NCI-H2227 treated with DMSO at 0.1 percent for 48 hours (cell line): ENCODE data around the gene FADS6.
A peak's percentile ranks its signal among the peaks of the same experiment; 100 is the strongest.
"Not testable (repeated sequence)": the region's sequence is repeated elsewhere in the genome, so short reads cannot be mapped to it uniquely, and the experiment has no call there.

ENCODE experiments used
- DNase-seq: peaks from one replicate; lab custom pipeline; 2025; lab: John Stamatoyannopoulos, UW

Gene FADS6

GRCh38 chr17:74892013-74892841 lies 1.2 kb downstream of the FADS6 start:
- DNase-seq, result no peak

DNA sequence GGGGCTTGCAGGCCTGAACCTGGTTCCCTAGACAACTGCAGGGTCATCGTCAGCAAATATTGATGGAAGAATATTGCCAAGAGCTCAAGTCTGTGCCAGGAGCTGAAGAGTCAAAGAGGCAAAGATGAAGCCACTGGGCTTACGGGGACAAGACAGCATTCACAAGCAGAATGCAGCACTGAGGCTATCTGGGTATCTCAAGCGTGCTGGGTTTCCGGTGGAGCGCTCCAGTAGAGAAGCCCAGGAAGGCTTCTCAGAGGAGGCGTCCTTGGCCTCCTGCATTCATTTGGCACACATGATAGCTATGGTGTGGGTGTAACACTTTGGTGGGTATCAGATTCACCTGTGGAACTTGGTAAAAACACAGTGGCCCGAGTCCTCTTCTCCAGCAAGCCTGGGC lies 2.9 kb downstream of the FADS6 start:
- no peak for DNase-seq

GRCh38 chr17:74888469-74888868 lies 5.0 kb downstream of the FADS6 start:
- DNase-seq, result no peak

GRCh38 chr17:74883241-74883745 lies 10.1 kb downstream of the FADS6 start:
- DNase-seq, result no peak

- DNase-seq, result no peak
These were observed 10.8 kb downstream of the FADS6 start for GRCh38 chr17:74882517-74883240.

GRCh38 chr17:74881073-74881472 lies 12.4 kb downstream of the FADS6 start:
- DNase-seq, result no peak

DNA sequence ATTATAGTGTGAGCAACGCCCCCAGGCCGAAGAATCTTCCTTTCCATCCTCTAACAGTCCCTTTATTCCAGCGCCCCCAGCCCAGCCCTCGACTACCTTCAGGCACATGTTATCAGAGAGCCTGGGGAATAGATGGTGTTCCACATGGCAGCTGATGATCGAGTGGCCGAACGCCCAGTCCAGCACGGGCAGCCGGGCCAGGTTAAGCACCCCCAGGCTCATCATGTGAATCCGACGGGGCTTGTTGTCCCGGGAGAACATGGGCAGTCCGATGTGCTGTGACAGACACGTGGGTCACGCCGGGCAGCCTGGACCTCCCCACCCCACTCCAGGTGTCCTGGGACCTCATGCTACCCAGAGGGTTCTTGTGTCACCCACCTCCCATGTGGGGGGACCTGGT lies 14.1 kb downstream of the FADS6 start:
- no peak for DNase-seq

DNA sequence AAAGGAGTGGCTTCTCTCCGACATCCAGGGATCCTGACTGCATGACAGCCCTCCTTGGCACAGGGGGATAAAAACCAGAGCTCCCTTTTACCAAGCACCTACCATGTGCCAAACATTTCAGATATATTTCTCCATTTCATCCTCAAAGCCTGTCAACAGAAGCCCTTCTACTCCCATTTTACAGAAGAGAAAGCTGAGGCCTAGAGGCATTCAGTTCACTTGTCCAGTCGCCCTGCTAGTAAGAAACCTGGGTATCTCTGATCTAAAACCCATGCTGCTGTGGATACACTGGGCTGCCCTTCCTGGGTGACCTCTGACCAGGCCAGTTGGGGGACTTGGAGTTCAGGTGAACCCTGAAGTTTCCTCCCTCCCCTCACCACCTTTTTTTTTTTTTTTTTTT lies 14.8 kb downstream of the FADS6 start:
- no peak for DNase-seq

DNA sequence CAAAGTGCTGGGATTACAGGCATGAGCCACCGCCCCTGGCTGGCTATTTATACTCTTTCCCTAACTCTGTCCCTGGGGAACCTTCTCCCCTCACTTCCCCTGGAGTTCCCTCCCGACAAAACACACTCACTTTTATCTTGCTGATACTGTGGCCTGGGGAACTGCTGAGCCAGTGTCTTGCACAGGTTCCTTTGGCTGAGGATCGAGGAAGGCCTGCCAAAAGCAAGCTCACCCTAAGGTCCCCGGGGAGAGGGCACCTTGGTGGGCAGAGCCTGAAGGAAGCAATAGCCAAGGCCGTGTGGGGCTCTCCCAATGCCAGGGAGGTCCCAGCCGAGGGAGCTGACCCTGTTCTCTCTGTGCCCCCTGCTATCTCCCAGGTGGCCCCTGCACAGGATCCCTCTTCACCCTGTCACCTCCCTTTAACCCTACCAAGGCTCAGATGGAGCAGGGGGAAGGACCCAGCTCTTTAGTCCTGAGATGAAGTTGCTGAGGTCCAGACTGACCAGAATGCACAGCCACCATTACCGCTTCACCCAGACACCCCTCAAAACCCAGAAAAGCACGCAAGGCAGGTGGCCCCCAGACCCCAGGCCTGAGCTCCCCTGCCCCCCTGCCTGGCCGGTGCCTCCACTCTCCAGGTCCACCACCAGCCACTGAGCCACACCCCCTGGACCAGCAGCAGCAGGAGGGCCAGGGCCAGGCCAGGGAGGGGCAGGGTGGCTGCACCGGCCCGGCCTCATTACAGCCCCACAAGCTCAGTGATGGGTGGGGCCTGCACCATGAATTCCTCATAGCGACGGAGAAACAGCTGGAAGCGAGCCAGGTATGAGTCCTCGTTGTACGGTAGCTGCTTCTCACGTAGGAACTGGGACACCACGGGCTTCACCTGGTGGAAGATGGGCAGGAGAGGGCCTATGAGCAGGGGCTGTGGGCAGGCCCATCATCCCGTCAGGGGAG lies 15.6 kb downstream of the FADS6 start:
- no peak for DNase-seq

GRCh38 chr17:74875977-74876593 lies 17.3 kb downstream of the FADS6 start:
- no peak for DNase-seq

- no peak for DNase-seq
These were observed 18.1 kb downstream of the FADS6 start for GRCh38 chr17:74875155-74875976.

DNA sequence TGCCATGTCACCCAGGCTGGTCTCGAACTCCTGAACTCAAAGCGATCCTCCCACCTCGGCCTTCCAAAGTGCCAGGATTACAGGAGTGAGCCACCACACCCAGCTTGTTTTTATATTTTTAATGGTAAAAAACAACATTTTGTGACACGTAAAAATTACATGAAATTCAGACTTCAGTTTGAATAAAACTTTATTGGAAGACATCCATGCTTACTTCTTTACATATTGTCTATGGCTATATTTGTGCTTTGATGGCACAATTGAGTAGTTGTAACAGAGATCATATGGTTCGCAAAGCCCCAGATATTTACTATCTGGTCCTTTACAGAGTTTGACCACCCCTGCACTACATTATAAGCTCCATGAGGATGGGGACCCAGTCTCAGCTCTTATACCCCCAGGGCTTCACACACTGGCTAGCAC lies 18.8 kb downstream of the FADS6 start:
- no peak for DNase-seq

- DNase-seq, result peak; percentile 18
These were observed 19.4 kb downstream of the FADS6 start for GRCh38 chr17:74873874-74874614.

GRCh38 chr17:74873037-74873873 lies 20.2 kb downstream of the FADS6 start:
- DNase-seq, result peak; percentile 99

DNA sequence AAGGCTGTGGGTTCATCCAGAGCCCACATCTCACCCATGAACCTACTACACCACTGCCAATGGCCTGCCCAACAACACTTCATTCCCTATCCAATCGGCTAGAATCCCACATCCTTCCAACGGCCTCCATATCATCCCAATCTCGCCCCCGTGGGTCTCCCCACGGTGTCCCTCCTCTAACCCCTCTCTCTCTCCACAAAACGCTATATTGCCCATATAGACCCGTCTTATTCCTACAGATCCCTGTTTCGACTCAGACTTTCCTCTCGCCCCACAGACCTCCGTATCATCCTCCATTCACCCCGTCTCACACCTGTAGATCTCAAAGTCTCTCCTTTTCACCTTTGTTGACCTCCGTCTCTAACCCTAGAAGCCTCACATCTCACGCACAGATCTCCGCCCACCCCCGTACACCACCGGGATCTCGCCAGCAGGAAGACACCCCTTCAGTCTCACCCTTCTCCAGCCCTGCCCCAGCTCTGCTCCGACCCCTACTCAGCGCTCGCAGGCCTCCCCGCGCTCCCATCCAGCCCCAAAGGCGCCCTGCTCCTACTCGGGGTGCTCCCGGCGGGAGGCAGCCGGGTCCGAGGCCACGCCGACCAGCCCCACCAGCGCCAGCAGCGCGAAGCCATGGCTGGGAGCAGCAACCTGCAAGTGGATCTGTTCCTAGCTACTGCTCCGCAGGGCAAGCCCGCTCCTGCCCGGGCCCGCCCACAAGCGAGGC lies 21.0 kb downstream of the FADS6 start, which contains the start of gene FDXR:
FDXR (minus strand) TSS at position 682 of the 724 bp plus-strand sequence; CDS start at position 632, 50 bp downstream.
- no peak for DNase-seq

DNA sequence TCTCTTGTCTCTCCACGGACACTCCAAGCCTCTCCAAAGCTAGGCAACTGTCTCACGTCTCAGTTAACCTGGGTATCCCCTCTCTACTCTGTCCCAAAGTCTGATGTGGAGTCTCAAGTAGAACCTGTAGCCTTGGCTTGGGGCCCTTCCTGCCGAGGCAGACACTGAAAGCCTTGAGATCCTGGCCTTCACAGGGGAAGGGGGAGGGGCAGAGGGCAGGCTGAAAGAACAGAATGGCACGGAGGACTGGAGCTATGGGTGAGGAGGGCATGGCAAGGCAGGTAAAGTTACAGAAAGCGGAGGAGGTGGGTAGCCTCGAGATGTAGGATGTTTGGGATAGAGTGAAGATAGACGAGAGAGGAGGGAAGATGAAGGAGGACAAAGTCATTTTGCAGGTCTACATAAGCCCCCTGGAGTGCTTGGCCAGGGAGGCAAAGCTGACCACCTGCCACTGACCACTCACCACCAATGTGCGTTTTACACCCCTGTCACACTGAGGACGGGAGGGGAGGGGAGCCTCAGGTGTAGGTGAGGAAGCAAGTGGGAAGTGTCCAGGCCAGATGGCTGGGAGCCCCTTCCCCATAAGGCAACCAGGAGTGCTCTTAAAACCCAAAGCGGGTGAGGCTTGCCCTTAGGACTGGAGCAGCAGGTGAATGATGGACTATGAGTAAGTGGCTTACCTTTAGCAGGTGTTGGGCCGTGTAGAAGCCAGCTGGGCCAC lies 21.9 kb downstream of the FADS6 start:
- no peak for DNase-seq

DNA sequence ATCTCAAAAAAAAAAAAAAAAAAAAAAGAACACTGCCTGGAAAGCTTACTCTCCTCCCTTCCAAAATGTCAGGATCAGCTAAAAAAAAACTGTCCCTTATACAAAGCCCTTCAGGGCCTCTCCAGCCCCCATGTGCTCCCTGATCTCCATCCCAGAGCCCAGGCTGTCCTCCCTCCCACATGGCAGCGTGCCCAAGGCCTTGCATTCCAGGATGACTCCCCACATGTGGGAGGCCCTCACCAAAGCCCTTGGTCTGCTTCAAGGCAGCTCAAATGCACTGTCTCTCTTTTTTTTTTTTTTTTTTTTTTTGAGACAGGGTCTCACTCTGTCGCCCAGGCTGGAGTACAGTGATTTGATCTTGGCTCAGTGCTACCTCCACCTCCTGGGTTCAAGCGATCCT lies 22.9 kb downstream of the FADS6 start:
- DNase-seq, result no peak

- not testable (repeated sequence) for DNase-seq
These were observed 23.4 kb downstream of the FADS6 start for GRCh38 chr17:74870028-74870427.
